Measurements from ENCODE around the gene TRPM2. TPM values are rescaled to one million over a fixed set of nuclear protein-coding genes. Genes with fewer than 3 reads are reported as not detected.

TRPM2 gene
- total and polyA plus RNA-seq, 12 donors, result 0.34 to 8.5 (median 1.2) TPM

- ATAC-seq (peak in 1 of 8 donors; percentile 62), DNase-seq (no peak)
- Histone ChIP-seq H3K36me3 (peaks cover 0 to 52% (median 0%) of the 10 kb centered on the region in 9 donors), H3K9me3 (peaks cover 0 to 22% (median 10%) of the 10 kb centered on the region in 11 donors), H3K27me3 (peaks cover 0 to 16% (median 0%) of the 10 kb centered on the region in 7 donors), H3K4me3 (peak overlapping the region in 2 of 10 donors; percentile 7 to 14), H3K4me1 (no peaks in the 10 kb centered on the region), H3K27ac (no peak overlapping the region)
- WGBS, 2 donors, result 80 to 83% methylated on average over 13 of the region's 13 CpGs
- intact Hi-C loops (cut with DNase I), result no loop called here
- TF ChIP-seq, protein P1, sequence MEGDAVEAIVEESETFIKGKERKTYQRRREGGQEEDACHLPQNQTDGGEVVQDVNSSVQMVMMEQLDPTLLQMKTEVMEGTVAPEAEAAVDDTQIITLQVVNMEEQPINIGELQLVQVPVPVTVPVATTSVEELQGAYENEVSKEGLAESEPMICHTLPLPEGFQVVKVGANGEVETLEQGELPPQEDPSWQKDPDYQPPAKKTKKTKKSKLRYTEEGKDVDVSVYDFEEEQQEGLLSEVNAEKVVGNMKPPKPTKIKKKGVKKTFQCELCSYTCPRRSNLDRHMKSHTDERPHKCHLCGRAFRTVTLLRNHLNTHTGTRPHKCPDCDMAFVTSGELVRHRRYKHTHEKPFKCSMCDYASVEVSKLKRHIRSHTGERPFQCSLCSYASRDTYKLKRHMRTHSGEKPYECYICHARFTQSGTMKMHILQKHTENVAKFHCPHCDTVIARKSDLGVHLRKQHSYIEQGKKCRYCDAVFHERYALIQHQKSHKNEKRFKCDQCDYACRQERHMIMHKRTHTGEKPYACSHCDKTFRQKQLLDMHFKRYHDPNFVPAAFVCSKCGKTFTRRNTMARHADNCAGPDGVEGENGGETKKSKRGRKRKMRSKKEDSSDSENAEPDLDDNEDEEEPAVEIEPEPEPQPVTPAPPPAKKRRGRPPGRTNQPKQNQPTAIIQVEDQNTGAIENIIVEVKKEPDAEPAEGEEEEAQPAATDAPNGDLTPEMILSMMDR (IDR thresholded peaks at IDR 0.05), result no peak
Observed at GRCh38 chr21:44425895-44426662, 72.7 kb downstream of the TRPM2 start.

- TF ChIP-seq, protein P1 (IDR thresholded peaks at IDR 0.05), result no peak
- peaks cover 0 to 22% (median 10%) of the 10 kb centered on the region in 11 donors for H3K9me3 ChIP-seq
- DNase-seq (no peak), ATAC-seq (peak in 1 of 8 donors; percentile 49)
- intact Hi-C loops (cut with DNase I), result no loop called here
- no peaks in the 10 kb centered on the region for H3K4me1 ChIP-seq
- no peak overlapping the region for H3K4me3 ChIP-seq
- H3K36me3 ChIP-seq, result peaks cover 0 to 50% (median 0%) of the 10 kb centered on the region in 9 donors
- peaks cover 0 to 16% (median 0%) of the 10 kb centered on the region in 7 donors for H3K27me3 ChIP-seq
- H3K27ac ChIP-seq, result no peak overlapping the region
- WGBS, 2 donors, result 79 to 82% methylated on average over 21 of the region's 21 CpGs
Observed at GRCh38 chr21:44426663-44427191, 73.3 kb downstream of the TRPM2 start.

DNA sequence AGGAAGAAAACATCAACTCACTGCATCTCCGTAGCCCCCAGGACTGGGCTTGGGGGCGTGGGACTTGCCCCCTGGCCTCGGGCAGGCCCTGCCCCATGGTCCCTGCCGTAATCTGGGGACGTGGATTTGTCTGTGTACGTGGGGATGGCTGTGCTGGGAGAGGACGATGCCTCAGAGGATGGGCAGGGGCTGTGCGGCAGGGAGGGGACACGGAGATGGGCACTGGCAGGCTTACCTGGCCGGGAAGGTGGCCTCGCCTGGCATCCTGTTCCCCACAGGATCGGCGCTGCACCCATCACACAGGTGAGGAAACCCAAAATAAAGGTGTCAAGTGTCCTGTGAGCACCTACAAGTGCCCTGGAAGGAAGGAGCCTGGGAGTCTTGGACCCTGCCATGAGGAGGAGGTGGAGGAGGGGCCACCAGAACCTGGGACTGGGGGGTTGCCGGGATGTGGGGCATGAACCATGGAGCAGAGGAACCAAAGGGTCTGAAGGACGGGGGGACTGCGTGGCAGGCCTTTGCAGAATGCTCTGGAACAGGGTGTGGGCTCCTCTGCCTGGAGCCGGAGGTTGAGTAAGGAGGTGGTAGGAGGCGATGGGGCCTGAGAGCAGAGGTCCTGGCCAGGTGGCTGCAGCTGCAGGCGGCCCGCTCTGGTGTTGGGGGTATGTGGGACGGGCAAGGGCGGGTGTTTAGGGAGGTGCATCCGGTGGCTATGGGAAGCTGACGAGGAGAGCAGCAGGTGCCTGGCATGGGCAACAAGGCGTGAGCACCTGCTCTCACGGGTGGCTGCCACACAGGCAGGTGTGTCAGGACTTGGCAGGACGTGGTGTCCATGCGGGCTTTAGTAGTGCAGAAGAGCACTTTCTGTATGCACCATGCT is 74.1 kb downstream of the TRPM2 start:
- 88 to 92% methylated on average over 28 of the region's 28 CpGs for WGBS, 2 donors
- peak in 1 of 8 donors; percentile 17 for ATAC-seq

More for the DNA sequence above, 74.1 kb downstream of the TRPM2 start:
- Histone ChIP-seq H3K4me1 (no peaks in the 10 kb centered on the region), H3K4me3 (no peak overlapping the region), H3K36me3 (peaks cover 0 to 44% (median 0%) of the 10 kb centered on the region in 9 donors), H3K27ac (no peak overlapping the region), H3K9me3 (peaks cover 0 to 22% (median 10%) of the 10 kb centered on the region in 11 donors), H3K27me3 (peaks cover 0 to 16% (median 0%) of the 10 kb centered on the region in 7 donors)
- intact Hi-C loops (cut with DNase I), result no loop called here
- DNase-seq, result no peak
- TF ChIP-seq, protein P1 (IDR thresholded peaks at IDR 0.05), result no peak

All from heart right ventricle (tissue), 16 donors.